CD14-positive monocyte (primary cell): ENCODE measurements around the gene CRTC3. TPM values are rescaled to one million over a fixed set of nuclear protein-coding genes. Genes with fewer than 3 reads are reported as not detected.
A peak's percentile ranks its signal among the peaks of the same experiment; 100 is the strongest.

Experiments used
- DNase-seq, 3 donors: peaks; one replicate each; pipeline ENCODE4 v3.0.0-alpha.2; 2011 to 2022
- H2AFZ ChIP-seq: 2 replicates; pipeline ENCODE4 v1.6.0; 2012; ENCODE audit warnings: mild to moderate bottlenecking, low read depth, low read length, inconsistent platforms; ENCODE audit not compliant: insufficient read depth, poor library complexity, severe bottlenecking
- H3K27ac ChIP-seq, 2 donors: 1 replicate in 1 of 2; 2 replicates in 1 of 2; pipeline ENCODE4 v1.5.1; 2012 to 2013; ENCODE audit warnings: low read length in 2 of 2, control low read depth in 1 of 2, inconsistent platforms in 1 of 2, low read depth in 1 of 2, mild to moderate bottlenecking in 1 of 2
- H3K27me3 ChIP-seq, 2 donors: one replicate each; pipeline versions ENCODE4 v1.6.0 to v1.6.1; 2011 to 2013; ENCODE audit warnings: low read length in 2 of 2; ENCODE audit not compliant: control insufficient read depth in 2 of 2, insufficient read depth in 2 of 2
- H3K36me3 ChIP-seq, 2 donors: replicated peaks in 1 of 2; 1 replicate in 1 of 2; 2 replicates in 1 of 2; pipeline versions ENCODE4 v1.5.1 to v1.6.1; 2012 to 2013; ENCODE audit warnings: low read length in 2 of 2, control low read depth in 1 of 2, inconsistent platforms in 1 of 2, mild to moderate bottlenecking in 1 of 2; ENCODE audit not compliant: insufficient read depth in 2 of 2, control insufficient read depth in 1 of 2
- H3K4me1 ChIP-seq, 2 donors: 1 replicate in 1 of 2; 2 replicates in 1 of 2; pipeline versions ENCODE4 v1.5.1 to v1.6.1; 2012 to 2013; ENCODE audit warnings: low read length in 2 of 2, control low read depth in 1 of 2, inconsistent platforms in 1 of 2, mild to moderate bottlenecking in 1 of 2, moderate library complexity in 1 of 2; ENCODE audit not compliant: insufficient read depth in 2 of 2, control insufficient read depth in 1 of 2
- H3K4me2 ChIP-seq: replicated peaks from 2 replicates; pipeline ENCODE3; 2012; ENCODE audit warnings: low read length, moderate library complexity, mild to moderate bottlenecking; ENCODE audit not compliant: poor library complexity, severe bottlenecking; ENCODE audit errors: extremely low read depth
- H3K4me3 ChIP-seq, 3 experiments: fragments of 200-600 bp in 1 of 3; sonication (generic) in 1 of 3; replicated peaks in 1 of 3; 1 replicate in 2 of 3; 2 replicates in 1 of 3; pipeline ENCODE4 v1.5.1; 2011 to 2013; ENCODE audit warnings: low read length in 3 of 3, mild to moderate bottlenecking in 3 of 3, control low read depth in 2 of 3, low read depth in 2 of 3, inconsistent platforms in 1 of 3, moderate library complexity in 1 of 3
- H3K79me2 ChIP-seq: 2 replicates; pipeline ENCODE4 v1.6.0; 2012; ENCODE audit warnings: mild to moderate bottlenecking, control low read depth, inconsistent platforms, low read length, moderate library complexity; ENCODE audit not compliant: insufficient read depth
- H3K9ac ChIP-seq: 2 replicates; pipeline ENCODE4 v1.6.0; 2017; ENCODE audit warnings: low read length, mild to moderate bottlenecking; ENCODE audit not compliant: insufficient read depth, poor library complexity, severe bottlenecking
- H3K9me3 ChIP-seq, 2 donors: replicated peaks in 1 of 2; 1 replicate in 1 of 2; 2 replicates in 1 of 2; pipeline versions ENCODE4 v1.5.1 to v1.6.1; 2012 to 2013; ENCODE audit warnings: low read length in 2 of 2, control low read depth in 1 of 2; ENCODE audit not compliant: control insufficient read depth in 1 of 2, insufficient read depth in 1 of 2
- H4K20me1 ChIP-seq: 2 replicates; pipeline ENCODE4 v1.6.0; 2012; ENCODE audit warnings: mild to moderate bottlenecking, low read length, control low read depth, moderate library complexity; ENCODE audit not compliant: insufficient read depth
- H3K27ac Mint-ChIP-seq, 7 donors: one replicate each; pipeline ENCODE4 v1.8.0; 2020; ENCODE audit warnings: mild to moderate bottlenecking in 7 of 7, mixed read lengths in 7 of 7, moderate library complexity in 6 of 7, inconsistent platforms in 2 of 7
- H3K27me3 Mint-ChIP-seq, 3 donors: one replicate each; pipeline ENCODE4 v1.8.0; 2021 to 2022; ENCODE audit warnings: low read depth in 3 of 3, mild to moderate bottlenecking in 3 of 3, mixed read lengths in 3 of 3, moderate library complexity in 3 of 3, inconsistent platforms in 1 of 3
- H3K36me3 Mint-ChIP-seq, 2 donors: one replicate each; pipeline ENCODE4 v1.8.0; 2020; ENCODE audit warnings: mixed read lengths in 2 of 2, inconsistent platforms in 1 of 2, mild to moderate bottlenecking in 1 of 2
- H3K4me1 Mint-ChIP-seq: one replicate; pipeline ENCODE4 v1.8.0; 2020; ENCODE audit warnings: mild to moderate bottlenecking, mixed read lengths
- H3K4me3 Mint-ChIP-seq, 2 donors: one replicate each; pipeline ENCODE4 v1.8.0; 2020; ENCODE audit warnings: mild to moderate bottlenecking in 2 of 2, mixed read lengths in 2 of 2, moderate library complexity in 1 of 2
- H3K9me3 Mint-ChIP-seq, 7 donors: one replicate each; pipeline ENCODE4 v1.8.0; 2020 to 2022; ENCODE audit warnings: mixed read lengths in 7 of 7, mild to moderate bottlenecking in 6 of 7, moderate library complexity in 6 of 7, inconsistent platforms in 2 of 7
- WGBS: methylation state at CpG from one replicate; pipeline ENCODE4 v1.1.5; 2013; ENCODE audit warnings: missing lambda C conversion rate; ENCODE audit not compliant: insufficient coverage; 5-methylcytosine and 5-hydroxymethylcytosine counted together
- intact Hi-C, 2 donors: fragments of 100-400 bp; cut with micrococcal nuclease; formaldehyde crosslinking; loops; one replicate each; pipeline versions ENCODE4 v1.15.0 to v1.15.1; 2023
- polyA plus RNA-seq, 3 donors: library from polyadenylated mRNA; depleted of rRNA in 1 of 3; unstranded in 2 of 3; stranded (reverse) in 1 of 3; fragments of 300-500 nt in 2 of 3; fragments of >200 nt in 1 of 3; fragmentation: Illumina TruSeq in 2 of 3; gene quantifications; 1 replicate in 2 of 3; 2 replicates in 1 of 3; pipeline ENCODE4 v1.2.3, GENCODE V29; 2012 to 2021
- TF ChIP-seq, protein P1 (sequence below): fragments of 200-600 bp; IDR thresholded peaks from one replicate; pipeline ENCODE4 v1.8.0; 2022; ENCODE audit warnings: antibody characterized with exemption, mild to moderate bottlenecking

The CRTC3 gene
- polyA plus RNA-seq, 3 donors, result 6.0 to 25.4 (median 12.2) TPM

DNA sequence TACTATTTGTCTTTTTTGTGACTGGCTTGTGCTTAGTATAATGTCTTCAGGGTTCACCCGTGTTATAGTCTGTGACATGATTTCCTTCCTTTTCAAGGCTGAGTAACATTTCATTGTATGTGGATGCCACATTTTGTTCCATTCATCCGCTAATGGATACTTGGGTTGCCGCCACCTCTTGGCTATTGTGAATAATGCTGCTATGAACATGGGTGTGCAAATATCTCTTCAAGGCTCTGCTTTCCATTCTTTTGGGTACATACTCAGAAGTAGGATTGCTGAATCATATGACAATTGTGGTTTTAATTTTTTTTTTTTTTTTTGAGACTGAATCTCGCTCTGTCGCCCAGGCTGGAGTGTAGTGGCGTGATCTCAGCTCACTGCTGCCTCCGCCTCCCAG, 15.4 kb downstream of the CRTC3 start:
- peaks cover 14 to 17% of the 10 kb centered on the region in 2 donors for H3K4me1 ChIP-seq
- H3K9me3 Mint-ChIP-seq, result no peaks in the 10 kb centered on the region
- peak overlapping the region in 1 of 2 donors; percentile 23 for H3K27ac ChIP-seq
- peaks cover 43% of the 10 kb centered on the region for H4K20me1 ChIP-seq
- H3K27me3 ChIP-seq, result no peaks in the 10 kb centered on the region
- H2AFZ ChIP-seq, result no peak overlapping the region
- no peak overlapping the region for H3K4me3 ChIP-seq
- H3K36me3 Mint-ChIP-seq, result peaks cover 25 to 38% of the 10 kb centered on the region in 2 donors
- H3K4me1 Mint-ChIP-seq, result peaks cover 21% of the 10 kb centered on the region
- no peak overlapping the region for H3K4me2 ChIP-seq
- H3K36me3 ChIP-seq, result peaks cover 2 to 34% of the 10 kb centered on the region in 2 donors
- no peaks in the 10 kb centered on the region for H3K9me3 ChIP-seq
- H3K9ac ChIP-seq, result no peak overlapping the region
- no peak overlapping the region for H3K27ac Mint-ChIP-seq
- DNase-seq, result no peak
- intact Hi-C loops, result no loop called here
- WGBS, result 100% methylated on average over 4 of the region's 7 CpGs
- peaks cover 15% of the 10 kb centered on the region for H3K79me2 ChIP-seq
- peaks cover 0 to 2% (median 0%) of the 10 kb centered on the region in 3 donors for H3K27me3 Mint-ChIP-seq
- TF ChIP-seq, protein P1, sequence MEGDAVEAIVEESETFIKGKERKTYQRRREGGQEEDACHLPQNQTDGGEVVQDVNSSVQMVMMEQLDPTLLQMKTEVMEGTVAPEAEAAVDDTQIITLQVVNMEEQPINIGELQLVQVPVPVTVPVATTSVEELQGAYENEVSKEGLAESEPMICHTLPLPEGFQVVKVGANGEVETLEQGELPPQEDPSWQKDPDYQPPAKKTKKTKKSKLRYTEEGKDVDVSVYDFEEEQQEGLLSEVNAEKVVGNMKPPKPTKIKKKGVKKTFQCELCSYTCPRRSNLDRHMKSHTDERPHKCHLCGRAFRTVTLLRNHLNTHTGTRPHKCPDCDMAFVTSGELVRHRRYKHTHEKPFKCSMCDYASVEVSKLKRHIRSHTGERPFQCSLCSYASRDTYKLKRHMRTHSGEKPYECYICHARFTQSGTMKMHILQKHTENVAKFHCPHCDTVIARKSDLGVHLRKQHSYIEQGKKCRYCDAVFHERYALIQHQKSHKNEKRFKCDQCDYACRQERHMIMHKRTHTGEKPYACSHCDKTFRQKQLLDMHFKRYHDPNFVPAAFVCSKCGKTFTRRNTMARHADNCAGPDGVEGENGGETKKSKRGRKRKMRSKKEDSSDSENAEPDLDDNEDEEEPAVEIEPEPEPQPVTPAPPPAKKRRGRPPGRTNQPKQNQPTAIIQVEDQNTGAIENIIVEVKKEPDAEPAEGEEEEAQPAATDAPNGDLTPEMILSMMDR, result no peak
- H3K4me3 Mint-ChIP-seq, result no peak overlapping the region

DNA sequence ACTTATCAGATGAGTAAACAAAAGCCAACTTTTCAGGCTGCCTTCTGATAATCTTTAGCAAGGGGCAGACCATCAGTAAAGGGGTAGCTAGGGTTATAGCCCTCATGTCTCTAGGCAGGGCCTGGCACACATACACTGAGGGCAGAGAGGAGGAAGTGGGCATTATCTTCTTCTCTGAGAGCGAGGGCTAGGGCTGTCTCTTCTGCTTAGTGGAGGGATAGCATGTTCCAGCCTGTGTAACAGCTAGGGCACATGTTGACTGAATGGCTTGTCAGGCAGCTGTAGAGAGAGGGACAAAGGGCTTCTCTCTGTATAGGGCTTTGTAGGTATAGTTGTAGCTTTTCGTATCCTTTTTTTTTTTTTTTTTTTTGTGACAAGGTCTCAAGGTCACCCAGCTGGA, 17.8 kb downstream of the CRTC3 start:
- Histone ChIP-seq H3K36me3 (peaks cover 2 to 16% of the 10 kb centered on the region in 2 donors), H2AFZ (no peak overlapping the region), H3K79me2 (peaks cover 24% of the 10 kb centered on the region), H3K4me2 (no peak overlapping the region), H3K9me3 (no peaks in the 10 kb centered on the region), H3K27me3 (no peaks in the 10 kb centered on the region), H3K27ac (peak overlapping the region in 1 of 2 donors; percentile 24), H3K4me1 (peaks cover 34 to 37% of the 10 kb centered on the region in 2 donors), H3K4me3 (no peak overlapping the region), H4K20me1 (peaks cover 24% of the 10 kb centered on the region), H3K9ac (no peak overlapping the region)
- H3K9me3 Mint-ChIP-seq, result no peaks in the 10 kb centered on the region
- intact Hi-C loops, result no loop called here
- no peak overlapping the region for H3K4me3 Mint-ChIP-seq
- WGBS, result 20% methylated on average over 1 of the region's 2 CpGs
- TF ChIP-seq, protein P1, result no peak
- no peak for DNase-seq
- peaks cover 42% of the 10 kb centered on the region for H3K4me1 Mint-ChIP-seq
- H3K36me3 Mint-ChIP-seq, result peaks cover 28 to 43% of the 10 kb centered on the region in 2 donors
- peak overlapping the region; percentile 40 to 83 (median 73) for H3K27ac Mint-ChIP-seq
- peaks cover 0 to 2% (median 0%) of the 10 kb centered on the region in 3 donors for H3K27me3 Mint-ChIP-seq
